ENCODE results near the gene GPHA2. TPM values are rescaled to one million over a fixed set of nuclear protein-coding genes. Genes with fewer than 3 reads are reported as not detected.

Gene GPHA2, protein sequence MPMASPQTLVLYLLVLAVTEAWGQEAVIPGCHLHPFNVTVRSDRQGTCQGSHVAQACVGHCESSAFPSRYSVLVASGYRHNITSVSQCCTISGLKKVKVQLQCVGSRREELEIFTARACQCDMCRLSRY
- not detected in 2 replicates for total RNA-seq

DNA sequence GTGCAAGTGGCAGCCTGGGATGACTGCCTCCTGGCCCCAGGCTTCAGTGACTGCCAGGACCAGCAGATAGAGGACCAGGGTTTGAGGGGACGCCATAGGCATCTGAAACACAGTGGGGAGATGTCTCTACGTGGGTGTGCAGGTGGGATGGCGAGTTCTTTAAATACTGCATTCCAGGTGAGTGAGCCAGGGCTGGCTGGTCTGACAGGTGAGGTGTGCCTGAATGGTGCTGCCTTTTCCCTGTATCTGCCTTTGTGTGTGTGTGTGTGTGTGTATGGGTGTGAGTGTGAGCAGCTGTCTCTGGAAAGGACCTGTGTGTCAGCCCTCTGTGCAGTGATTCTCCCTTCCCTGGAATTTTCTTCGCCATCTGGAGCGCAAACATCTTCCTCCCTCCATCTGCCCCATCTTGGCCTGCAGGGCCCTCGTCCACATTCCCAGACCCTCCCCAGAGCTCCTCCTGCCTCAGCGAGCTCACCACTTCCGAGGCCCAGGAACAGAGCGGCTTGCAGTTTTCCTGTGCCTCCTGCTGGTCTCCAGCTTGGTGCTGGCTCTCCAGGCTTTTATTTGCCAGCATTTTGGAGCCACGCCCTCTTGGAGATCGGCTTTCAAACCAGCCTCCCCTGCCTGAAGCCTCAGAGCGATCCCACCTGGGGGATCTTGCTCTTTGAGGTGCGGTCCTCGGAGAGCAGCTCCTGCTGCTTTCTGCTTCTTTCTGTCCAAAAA lies at the start of gene GPHA2:
TSS of gene GPHA2 (minus strand) at position 535 of the 723 bp plus-strand sequence. CDS start at position 102, 433 bp downstream.

DNA sequence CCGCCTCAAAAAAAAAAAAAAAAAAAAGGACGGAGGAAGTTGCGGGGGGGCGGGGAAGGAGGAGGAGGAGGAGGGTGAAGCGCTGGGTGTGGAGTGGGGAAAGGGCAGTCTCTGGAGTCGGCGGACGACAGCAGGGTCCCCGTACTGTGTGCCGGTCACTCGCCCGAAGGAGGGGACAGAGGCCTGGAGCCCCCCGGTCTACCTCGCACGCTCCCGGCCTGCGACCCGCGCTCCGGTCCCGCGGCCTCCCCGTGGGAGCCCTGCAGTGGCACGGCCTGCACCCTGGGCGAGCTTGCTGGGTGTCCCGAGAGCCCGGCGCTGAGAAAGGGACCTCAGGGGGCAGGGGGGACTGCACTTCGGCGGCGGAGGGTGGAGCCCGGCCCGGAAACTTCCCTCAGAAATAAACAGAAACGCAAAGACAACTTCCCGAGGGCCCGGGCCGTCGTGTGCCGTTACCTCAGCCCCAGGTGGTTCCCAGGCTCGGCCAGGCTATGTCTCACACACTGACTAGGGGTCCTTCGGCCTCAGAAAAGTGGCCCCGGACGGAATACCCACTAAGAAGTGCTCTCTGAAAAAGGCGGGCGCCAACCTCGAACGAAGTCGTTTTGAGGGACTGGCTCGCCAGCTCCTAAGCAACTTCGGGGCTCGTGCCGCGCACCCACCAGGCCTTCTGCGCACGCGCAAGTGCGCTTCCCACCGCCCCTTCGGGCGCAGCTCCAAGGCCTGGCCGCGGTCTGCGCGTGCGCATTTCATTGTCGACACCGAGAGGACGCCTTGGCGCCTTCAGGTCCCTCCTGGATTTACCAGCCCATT lies 35.9 kb upstream of the GPHA2 start, which contains the start of gene MAJIN:
TSS of gene MAJIN (minus strand) at position 688 of the 813 bp plus-strand sequence. CDS start 12,703 bp downstream, outside the sequence.

DNA sequence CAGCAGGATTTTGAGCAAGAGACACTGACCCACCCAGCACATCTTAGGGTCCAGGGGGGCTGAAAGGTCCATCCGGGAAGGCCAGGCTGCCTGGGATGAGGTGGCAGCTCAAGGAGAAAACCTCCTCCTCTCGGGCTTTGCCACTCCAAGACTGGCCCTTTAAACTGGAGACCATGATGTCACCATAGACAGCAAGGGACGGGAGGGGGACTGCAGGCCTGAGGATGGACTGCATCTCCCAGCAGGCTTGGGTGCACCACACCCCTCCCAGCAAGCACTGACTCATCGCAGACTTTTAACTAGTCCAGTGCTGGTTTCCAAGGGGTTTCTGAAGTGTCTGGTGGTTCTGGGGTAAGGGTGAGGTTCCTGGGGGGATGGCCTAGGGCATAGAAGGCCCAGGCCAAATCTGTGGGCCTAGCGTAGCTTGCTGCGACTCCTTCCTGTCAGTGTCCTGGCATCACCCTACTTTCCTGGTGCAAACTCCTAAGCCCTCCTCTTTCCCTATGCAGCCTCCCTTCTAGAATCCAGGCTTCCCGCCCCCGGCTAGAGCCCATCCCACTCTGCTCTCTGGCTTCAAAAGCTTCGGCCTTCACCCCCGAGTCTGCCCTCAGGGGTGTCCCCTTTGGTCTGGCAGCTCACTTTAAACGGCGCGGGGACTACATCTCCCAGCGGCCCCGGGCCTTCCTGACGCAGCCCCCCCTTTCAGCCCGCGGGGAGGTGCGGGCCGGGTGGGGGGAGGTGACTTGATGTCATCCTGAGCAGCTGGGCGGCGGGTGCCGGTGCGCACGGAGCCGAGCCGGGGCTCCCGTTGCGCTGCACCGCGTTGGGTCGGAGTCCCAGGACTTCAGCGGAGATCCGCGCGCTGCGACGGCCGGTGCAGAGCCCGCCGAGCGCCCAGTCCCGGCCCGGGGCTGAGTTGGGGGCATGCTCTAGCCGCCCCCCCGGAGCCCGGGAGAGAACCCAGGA lies 11.5 kb downstream of the GPHA2 start, which contains the start of gene PPP2R5B:
TSS of gene PPP2R5B (plus strand) at position 746 of the 966 bp plus-strand sequence. CDS start 1,046 bp downstream, outside the sequence.

DNA sequence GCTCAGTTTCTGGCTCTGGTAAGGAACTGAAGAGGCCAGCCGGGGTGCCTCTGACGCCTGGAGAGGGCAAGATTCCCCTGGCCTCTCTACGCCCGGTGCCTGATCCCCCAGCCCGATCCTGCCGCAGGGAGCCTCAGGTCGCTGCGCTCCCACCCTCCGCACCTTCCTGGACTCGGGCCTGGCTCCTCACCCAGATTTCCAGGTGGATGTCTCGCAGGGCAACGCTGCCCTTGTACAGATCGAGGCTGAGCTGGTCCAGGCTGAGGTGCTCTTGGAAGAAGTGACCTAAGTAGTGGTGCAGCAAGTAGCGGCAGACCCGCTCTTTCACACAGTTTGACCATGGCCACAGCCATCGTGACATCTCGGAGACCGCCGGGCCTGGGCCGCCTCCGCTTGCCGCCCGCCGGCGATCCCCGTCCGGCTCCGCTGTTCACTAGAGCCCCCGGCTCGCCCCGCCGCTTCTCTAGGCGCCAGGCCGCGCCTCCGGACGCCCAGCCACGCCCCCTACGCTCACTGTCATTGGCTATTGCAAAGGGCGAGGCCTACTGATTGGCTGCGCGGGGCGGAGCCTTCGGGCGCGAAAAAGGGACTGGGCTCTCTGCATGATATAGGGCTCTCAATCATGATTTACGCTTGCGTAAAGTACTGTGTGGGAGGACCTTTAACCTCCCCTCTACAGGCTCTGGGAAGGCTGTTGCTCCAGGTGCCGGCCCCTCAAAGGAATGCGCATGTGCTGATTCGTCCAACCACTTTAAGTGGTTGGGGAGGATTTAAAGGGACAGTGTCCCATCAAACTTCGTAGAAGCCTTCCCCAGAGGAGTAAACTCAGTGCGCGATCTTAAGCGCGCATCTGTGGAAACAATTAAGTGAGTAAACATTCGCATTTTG lies 18.7 kb downstream of the GPHA2 start, which contains the start of gene ATG2A:
TSS of gene ATG2A (minus strand) at position 435 of the 888 bp plus-strand sequence. CDS start at position 361, 74 bp downstream.

Other genes with a start within 250 kb of the GPHA2 start
- not detected in 2 replicates for gene NRXN2, start 212.7 kb downstream of the GPHA2 start, total RNA-seq
- gene RASGRP2, start 191.8 kb downstream of the GPHA2 start, total RNA-seq = 0.48 TPM in 1 of 2 replicates, not detected in the other
- 0.21 TPM in 1 of 2 replicates, not detected in the other for gene PYGM, start 175.9 kb downstream of the GPHA2 start, total RNA-seq
- gene SF1, start 157.4 kb downstream of the GPHA2 start, total RNA-seq = 34.1 and 35.7 TPM in 2 replicates
- gene MAP4K2, start 132.7 kb downstream of the GPHA2 start, total RNA-seq = 14.7 and 16.0 TPM in 2 replicates
- 11.6 and 12.8 TPM in 2 replicates for gene MEN1, start 125.3 kb downstream of the GPHA2 start, total RNA-seq
- gene CDC42BPG, start 91.2 kb downstream of the GPHA2 start, total RNA-seq = 12.0 and 17.1 TPM in 2 replicates
- gene EHD1, start 57.3 kb downstream of the GPHA2 start, total RNA-seq = 41.6 and 107 TPM in 2 replicates
- gene ATG2A, start 18.7 kb downstream of the GPHA2 start, total RNA-seq = 11.7 and 13.5 TPM in 2 replicates
- gene PPP2R5B, start 11.2 kb downstream of the GPHA2 start, total RNA-seq = 6.0 and 28.2 TPM in 2 replicates
- not detected in 2 replicates for gene MAJIN, start 36.2 kb upstream of the GPHA2 start, total RNA-seq
- gene BATF2, start 61.1 kb upstream of the GPHA2 start, total RNA-seq = 0.21 and 0.96 TPM in 2 replicates
- 76.9 and 109 TPM in 2 replicates for gene ARL2, start 78.3 kb upstream of the GPHA2 start, total RNA-seq
- gene SNX15, start 91.5 kb upstream of the GPHA2 start, total RNA-seq = 13.5 and 21.3 TPM in 2 replicates
- gene SAC3D1, start 105.3 kb upstream of the GPHA2 start, total RNA-seq = 9.9 and 14.5 TPM in 2 replicates
- gene NAALADL1, start 122.7 kb upstream of the GPHA2 start, total RNA-seq = 15.9 and 18.1 TPM in 2 replicates
- gene CDCA5, start 148.1 kb upstream of the GPHA2 start, total RNA-seq = 0.43 and 1.7 TPM in 2 replicates
- gene ZFPL1, start 148.3 kb upstream of the GPHA2 start, total RNA-seq = 33.0 and 41.2 TPM in 2 replicates
- gene VPS51, start 160.3 kb upstream of the GPHA2 start, total RNA-seq = 178 and 180 TPM in 2 replicates
- 30.6 and 40.3 TPM in 2 replicates for gene TM7SF2, start 176.0 kb upstream of the GPHA2 start, total RNA-seq
- gene ZNHIT2, start 181.8 kb upstream of the GPHA2 start, total RNA-seq = 21.2 and 22.6 TPM in 2 replicates
- 358 and 363 TPM in 2 replicates for gene FAU, start 186.2 kb upstream of the GPHA2 start, total RNA-seq
- gene MRPL49, start 186.4 kb upstream of the GPHA2 start, total RNA-seq = 42.0 and 48.9 TPM in 2 replicates
- gene SYVN1, start 198.6 kb upstream of the GPHA2 start, total RNA-seq = 10.0 and 19.0 TPM in 2 replicates
- gene SPDYC, start 234.3 kb upstream of the GPHA2 start, total RNA-seq = not detected in 2 replicates
- gene CAPN1, start 246.0 kb upstream of the GPHA2 start, total RNA-seq = 219 and 240 TPM in 2 replicates